Left renal pelvis (tissue), 4 donors: ENCODE results near the gene FAM200A. TPM values are rescaled to one million over a fixed set of nuclear protein-coding genes. Genes with fewer than 3 reads are reported as not detected.
"Not testable (repeated sequence)": the region's sequence is repeated elsewhere in the genome, so short reads cannot be mapped to it uniquely, and the experiment has no call there.

Source experiments
- DNase-seq, 4 donors: peaks; one replicate each; pipeline ENCODE4 v3.0.0-alpha.2; 2013; ENCODE audit warnings: low read depth in 4 of 4, low spot score in 3 of 4
- polyA plus RNA-seq, 4 donors: library from polyadenylated mRNA; unstranded; fragments of 120-200 nt; gene quantifications; one replicate each; pipeline ENCODE4 v1.2.1, GENCODE V29; 2013; ENCODE audit not compliant: insufficient read length in 4 of 4

FAM200A gene
- polyA plus RNA-seq: 10 to 100 TPM; 13.0 to 17.7 (median 15.0) TPM

DNA sequence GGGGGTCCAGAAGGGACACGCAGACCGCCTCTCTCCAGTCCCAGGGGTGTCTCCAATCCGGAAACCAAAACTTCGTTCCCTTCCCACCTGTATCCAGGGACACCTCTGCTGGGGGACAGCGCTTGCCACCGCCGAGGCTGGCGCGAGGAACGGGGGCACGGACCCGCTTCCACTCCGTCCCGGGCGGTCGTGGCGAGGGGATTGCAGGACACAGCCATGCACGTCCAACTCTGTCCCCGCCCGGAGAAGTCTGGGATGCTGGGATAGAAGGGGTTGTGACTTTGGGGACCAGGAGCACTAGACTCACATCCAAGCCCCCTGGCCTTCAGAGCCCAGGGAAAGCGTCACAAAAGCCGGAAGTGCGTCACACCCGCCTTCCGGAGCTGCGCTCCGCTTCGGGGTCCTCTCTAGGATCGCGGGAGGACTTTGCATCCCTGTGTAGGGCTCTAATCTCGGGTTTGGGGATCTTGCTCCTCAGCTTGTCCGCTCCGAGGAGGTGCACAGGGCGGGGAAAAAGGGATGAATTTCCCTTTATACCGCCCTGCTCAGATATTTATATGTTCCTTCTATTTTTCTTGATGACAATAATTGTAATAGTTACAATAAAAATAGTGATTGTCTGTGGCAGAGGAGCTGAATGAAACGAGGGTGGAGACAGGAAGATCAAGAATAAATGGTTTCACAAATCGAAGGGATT, at the start of gene FAM200A:
Gene FAM200A, minus strand, starts transcription at position 348 of the 697 bp plus-strand sequence. CDS start 3,707 bp downstream, outside the sequence.
- DNase-seq: peak; percentile 87 to 92 (median 88)

DNA sequence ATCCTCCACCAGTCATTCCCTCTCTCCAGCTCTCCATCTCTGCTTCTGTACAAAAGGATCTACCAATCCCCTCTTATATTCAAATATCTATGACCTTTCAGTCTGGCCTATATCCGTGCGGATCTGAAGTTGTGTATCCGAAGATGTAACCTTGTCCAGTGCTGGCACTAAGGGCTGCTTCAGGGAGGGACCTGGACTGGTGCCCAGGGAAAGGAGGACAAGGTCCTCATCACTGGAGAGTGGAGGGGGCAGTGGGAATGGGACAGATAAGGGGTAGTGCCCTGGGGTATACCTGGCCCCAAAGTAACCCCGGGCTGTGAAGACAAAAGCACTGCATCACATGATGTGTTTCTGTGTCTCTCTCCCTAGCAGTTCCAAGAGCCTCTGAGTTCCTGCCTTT, 47.9 kb upstream of the FAM200A start:
- no peak for DNase-seq

- DNase-seq: no peak
These were observed 46.0 kb upstream of the FAM200A start, which contains the start of gene TMEM225B for GRCh38 chr7:99597762-99598501. Gene TMEM225B, plus strand, starts transcription at chr7:99598267. Its CDS starts 6,122 bp downstream, at chr7:99604389.

DNA sequence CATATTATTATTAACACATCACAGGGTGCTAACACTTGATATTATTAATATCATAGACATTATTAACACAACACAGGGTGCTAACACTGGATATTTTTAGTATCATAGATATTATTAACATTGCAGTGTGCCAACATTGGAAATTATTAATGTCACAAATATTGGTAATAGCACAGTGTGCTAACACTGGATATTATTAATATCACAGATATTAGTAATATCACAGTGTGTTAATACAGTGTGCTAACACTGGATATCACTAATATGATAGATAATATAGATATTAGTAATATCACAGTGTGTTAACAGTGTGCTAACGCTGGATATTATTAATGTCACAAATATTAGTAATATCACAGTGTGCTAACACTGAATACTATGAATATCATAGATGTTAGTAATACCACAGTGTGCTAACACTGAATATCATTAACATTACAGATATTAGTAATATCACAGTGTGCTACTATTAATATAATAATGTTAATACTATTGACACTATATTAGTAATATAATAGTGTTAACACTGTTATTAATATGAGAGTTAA, 44.6 kb upstream of the FAM200A start:
- no peak for DNase-seq

- DNase-seq: no peak
These were observed 43.2 kb upstream of the FAM200A start for GRCh38 chr7:99594948-99595745.

DNA sequence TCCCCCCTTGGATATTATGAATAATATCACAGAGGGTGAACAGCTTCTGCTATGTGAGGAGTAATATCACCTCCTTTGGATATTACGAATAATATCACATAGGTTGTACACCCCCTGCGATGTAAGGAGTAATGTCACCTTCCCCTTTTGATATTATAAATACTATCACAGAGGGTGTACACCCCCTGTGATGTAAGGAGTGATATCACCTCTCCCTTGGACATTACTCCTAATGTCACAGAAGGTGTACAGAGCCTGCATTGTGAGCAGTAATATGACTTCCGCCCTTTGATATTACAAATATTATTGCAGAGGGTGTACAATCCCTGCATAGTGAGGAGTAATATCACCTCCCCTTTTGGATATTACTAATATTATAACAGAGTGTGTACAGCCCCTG, 37.0 kb upstream of the FAM200A start:
- DNase-seq: no peak

GRCh38 chr7:99580778-99581332, 28.9 kb upstream of the FAM200A start:
- DNase-seq: not testable (repeated sequence)

- DNase-seq: peak; percentile 35 to 50 (median 46)
These were observed 28.3 kb upstream of the FAM200A start for GRCh38 chr7:99579956-99580777.

DNA sequence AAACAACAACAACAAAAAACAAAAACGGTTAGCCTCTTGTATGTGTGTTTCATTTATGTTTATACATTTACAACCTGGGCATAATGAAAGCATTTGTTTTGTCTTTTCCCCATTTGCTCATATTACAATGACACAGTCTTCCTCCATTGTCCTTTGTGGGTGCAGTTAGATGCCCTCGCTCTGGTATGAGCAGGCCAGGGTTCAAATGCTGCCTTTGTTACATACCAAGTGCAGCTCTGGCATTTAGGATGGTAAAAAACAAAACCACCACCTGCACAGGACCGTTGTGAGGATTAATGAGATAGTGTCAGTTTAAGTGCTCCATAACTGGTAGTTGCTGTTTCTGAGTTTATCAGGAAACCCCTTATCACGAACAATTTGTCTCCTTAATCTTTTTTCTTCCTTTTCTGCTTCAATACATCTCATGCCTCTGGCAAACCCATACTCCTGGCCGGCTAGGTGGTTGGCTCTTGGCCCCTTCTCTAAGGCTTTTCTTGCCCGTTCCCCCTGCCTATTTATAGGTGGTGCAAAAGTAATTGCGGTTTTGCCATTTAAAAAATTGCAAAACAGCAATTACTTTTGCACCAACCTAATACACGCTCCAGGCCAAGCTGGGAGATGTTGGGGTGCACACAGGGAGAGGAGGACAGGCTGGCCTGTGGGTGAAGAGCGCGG, 27.5 kb upstream of the FAM200A start:
- DNase-seq: no peak

DNA sequence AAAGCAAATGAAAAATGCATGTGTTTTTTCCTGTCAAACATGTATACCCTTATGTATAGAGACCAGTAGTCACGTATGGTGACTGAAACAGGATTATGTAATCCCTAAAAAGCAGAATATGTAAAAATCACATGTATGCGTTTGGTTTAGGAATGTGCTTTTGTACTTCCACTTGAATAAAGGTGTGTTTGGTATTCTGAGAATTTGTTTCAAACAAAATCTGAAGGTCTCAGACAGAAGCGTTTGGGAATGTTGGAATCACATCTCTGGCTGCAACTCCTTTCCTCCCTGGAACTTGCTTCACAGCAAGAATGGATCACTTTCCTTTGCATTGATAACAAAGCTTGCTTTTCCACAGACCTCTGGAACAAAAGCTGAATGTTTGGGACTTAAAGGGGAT, 24.3 kb upstream of the FAM200A start:
- DNase-seq: no peak

GRCh38 chr7:99573257-99573656, 21.3 kb upstream of the FAM200A start:
- DNase-seq: no peak

DNA sequence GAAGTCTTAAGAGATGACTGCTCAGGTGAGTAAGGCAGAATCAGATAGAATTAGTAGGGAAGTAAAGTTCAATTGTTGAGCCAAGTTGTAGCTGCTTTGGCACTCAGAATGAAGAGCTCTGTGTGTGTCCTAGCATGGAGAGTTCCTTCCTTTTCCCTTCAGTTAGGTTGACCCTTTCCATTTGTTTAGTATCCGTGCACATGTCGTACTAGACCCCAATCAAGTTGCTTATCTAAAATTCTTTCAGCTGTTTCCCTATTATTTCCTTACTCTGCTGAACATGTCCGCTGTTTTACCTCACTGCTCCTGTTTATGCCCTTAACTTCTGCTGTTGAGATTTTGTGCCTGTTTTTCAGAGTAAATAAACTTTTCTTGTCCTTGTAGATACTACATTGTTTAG, 19.9 kb upstream of the FAM200A start:
- no peak for DNase-seq

DNA sequence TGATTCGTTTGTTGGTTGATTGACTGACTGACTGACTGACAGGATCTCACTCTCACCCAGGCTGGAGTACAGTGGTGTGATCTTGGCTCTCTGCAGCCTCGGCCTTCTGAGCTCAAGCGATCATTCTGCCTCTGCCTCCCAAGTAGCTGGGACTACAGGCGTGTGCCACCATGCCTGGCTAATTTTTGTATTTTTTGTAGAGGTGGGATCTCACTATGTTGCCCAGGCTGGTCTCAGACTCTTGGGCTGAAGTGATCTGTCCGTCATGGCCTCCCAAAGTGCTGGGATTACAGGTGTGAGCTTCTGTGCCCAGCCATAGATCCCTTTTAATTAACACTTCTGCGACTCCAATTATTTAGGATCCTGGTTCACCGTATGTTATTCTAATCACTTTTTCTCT, 16.9 kb upstream of the FAM200A start:
- DNase-seq: not testable (repeated sequence)

GRCh38 chr7:99563650-99564049, 11.7 kb upstream of the FAM200A start:
- no peak for DNase-seq

GRCh38 chr7:99562832-99563231, 10.9 kb upstream of the FAM200A start:
- no peak for DNase-seq

- no peak for DNase-seq
These were observed 10.3 kb upstream of the FAM200A start for GRCh38 chr7:99562114-99562784.

DNA sequence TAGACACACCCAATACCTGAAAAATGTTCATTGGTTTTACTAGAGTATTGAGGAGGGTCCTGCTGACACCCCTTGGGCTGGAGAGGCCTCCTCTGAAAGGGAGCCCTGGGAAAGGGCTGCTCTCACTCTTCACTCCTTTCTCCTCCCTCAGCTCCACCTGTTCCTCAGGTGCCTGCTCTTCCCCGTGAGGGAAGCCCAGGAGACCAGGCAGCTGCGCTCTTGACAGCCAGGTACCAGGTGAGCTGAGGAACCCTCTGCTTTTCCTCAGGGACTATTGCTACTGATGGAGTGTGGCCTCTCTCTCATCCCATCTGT, 9.8 kb upstream of the FAM200A start:
- no peak for DNase-seq

- DNase-seq: no peak
These were observed 9.2 kb upstream of the FAM200A start for GRCh38 chr7:99560834-99561736.
